MCF 10A (cell line): ENCODE results near the gene HPGDS. TPM values are rescaled to one million over a fixed set of nuclear protein-coding genes. Genes with fewer than 3 reads are reported as not detected.

Source experiments
- BruUV-seq: library from RNA; stranded (reverse); fragments of 400-500 nt; replicated peaks from 2 replicates; lab custom pipeline; 2021; lab: Mats Ljungman, UMichigan
- CTCF ChIA-PET: fragments of 300-600 bp; sonication (Branson Sonifier 250); formaldehyde crosslinking; extraction: SDS; loops from one replicate; lab custom pipeline; 2021; ENCODE audit warnings: antibody characterized with exemption, inconsistent platforms; lab: Yijun Ruan, JAX
- POLR2A ChIA-PET: fragments of 300-600, 350-650 bp; sonication (Branson Sonifier 250); formaldehyde crosslinking; extraction: SDS; loops from one replicate; lab custom pipeline; 2020; ENCODE audit warnings: antibody characterized with exemption, inconsistent platforms; lab: Yijun Ruan, JAX
- DNase-seq: peaks from one replicate; pipeline ENCODE4 v3.0.0-alpha.2; 2018; ENCODE audit not compliant: unreplicated experiment
- H3K27ac Mint-ChIP-seq: one replicate; pipeline ENCODE4 v1.8.0; 2022; ENCODE audit warnings: mild to moderate bottlenecking, low read depth, mixed read lengths; ENCODE audit not compliant: unreplicated experiment
- H3K27me3 Mint-ChIP-seq: one replicate; pipeline ENCODE4 v1.8.0; 2022; ENCODE audit warnings: mixed read lengths; ENCODE audit not compliant: insufficient read depth, unreplicated experiment
- H3K36me3 Mint-ChIP-seq: one replicate; pipeline ENCODE4 v1.8.0; 2022; ENCODE audit warnings: mild to moderate bottlenecking, moderate library complexity, mixed read lengths; ENCODE audit not compliant: insufficient read depth, unreplicated experiment
- H3K4me1 Mint-ChIP-seq: one replicate; pipeline ENCODE4 v1.8.0; 2022; ENCODE audit warnings: mixed read lengths; ENCODE audit not compliant: insufficient read depth, unreplicated experiment
- H3K4me3 Mint-ChIP-seq: one replicate; pipeline ENCODE4 v1.8.0; 2022; ENCODE audit warnings: mild to moderate bottlenecking, moderate library complexity, mixed read lengths; ENCODE audit not compliant: unreplicated experiment
- H3K9me3 Mint-ChIP-seq: one replicate; pipeline ENCODE4 v1.8.0; 2022; ENCODE audit warnings: mixed read lengths; ENCODE audit not compliant: unreplicated experiment
- intact Hi-C: fragments of 100-400 bp; cut with micrococcal nuclease; formaldehyde crosslinking; loops from 2 replicates; pipeline ENCODE4 v1.14.1; 2022
- total RNA-seq: library from RNA; stranded (reverse); gene quantifications from 2 replicates; pipeline ENCODE4 v1.2.3, GENCODE V29; 2022
- TF ChIP-seq, protein P1 (sequence below): fragments of 200-600 bp; IDR thresholded peaks from one replicate; pipeline ENCODE4 v1.8.0; 2022; ENCODE audit warnings: antibody characterized with exemption, mild to moderate bottlenecking; ENCODE audit not compliant: unreplicated experiment

The HPGDS gene
- total RNA-seq, 1 experiment from 2014 or later = not detected

DNA sequence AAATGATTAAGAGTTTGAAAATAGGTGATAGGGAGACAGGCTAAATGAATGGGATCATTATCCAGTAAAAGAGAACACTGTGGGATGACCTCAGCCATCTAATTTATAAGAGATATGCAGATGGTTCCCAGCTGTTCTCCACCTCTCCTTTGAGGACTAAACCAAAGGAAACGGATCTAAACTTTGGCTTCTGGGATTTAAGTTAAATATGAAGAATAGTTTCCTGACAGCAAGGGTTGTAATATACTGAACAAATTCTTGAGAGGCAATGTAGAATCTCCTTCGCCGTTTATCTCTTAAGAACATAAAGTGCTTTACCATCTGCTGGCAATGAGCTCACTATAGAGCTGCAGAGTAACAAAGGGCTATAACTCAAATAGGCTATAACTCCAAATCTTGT, 35.4 kb upstream of the HPGDS start:
- Mint-ChIP-seq H3K36me3 (no peaks in the 10 kb centered on the region), H3K4me3 (no peak overlapping the region), H3K9me3 (no peaks in the 10 kb centered on the region), H3K4me1 (no peaks in the 10 kb centered on the region), H3K27me3 (no peaks in the 10 kb centered on the region), H3K27ac (no peak overlapping the region)
- ChIA-PET POLR2A (no interaction called here), CTCF (interaction anchor here (0.6 to 4.3 kb wide), 2 partner anchors 12 to 196 kb away, joined by 3 to 21 read pairs; no protein-coding TSS in a partner anchor)
- BruUV-seq = no TSS peak
- TF ChIP-seq, protein P1, sequence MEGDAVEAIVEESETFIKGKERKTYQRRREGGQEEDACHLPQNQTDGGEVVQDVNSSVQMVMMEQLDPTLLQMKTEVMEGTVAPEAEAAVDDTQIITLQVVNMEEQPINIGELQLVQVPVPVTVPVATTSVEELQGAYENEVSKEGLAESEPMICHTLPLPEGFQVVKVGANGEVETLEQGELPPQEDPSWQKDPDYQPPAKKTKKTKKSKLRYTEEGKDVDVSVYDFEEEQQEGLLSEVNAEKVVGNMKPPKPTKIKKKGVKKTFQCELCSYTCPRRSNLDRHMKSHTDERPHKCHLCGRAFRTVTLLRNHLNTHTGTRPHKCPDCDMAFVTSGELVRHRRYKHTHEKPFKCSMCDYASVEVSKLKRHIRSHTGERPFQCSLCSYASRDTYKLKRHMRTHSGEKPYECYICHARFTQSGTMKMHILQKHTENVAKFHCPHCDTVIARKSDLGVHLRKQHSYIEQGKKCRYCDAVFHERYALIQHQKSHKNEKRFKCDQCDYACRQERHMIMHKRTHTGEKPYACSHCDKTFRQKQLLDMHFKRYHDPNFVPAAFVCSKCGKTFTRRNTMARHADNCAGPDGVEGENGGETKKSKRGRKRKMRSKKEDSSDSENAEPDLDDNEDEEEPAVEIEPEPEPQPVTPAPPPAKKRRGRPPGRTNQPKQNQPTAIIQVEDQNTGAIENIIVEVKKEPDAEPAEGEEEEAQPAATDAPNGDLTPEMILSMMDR = no peak
- intact Hi-C loops = no loop called here
- no peak for DNase-seq

DNA sequence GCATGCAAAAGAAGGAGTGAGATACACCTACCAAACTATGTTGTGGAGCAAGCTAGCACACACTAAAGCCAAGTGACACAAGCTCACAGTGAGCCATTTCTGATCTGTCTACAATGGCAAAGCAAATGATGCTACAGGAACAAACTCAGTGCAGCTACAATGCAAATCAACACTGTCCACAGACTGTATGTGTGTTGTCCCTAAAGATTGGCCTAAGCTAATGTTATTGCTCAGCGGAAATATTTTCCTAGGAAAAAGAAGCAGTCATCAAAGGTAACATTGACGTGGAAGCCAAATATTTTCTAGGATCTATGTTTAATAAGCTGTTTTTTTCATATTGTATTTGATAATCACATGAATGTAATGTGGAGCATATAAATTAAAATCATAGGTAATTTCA, 34.7 kb upstream of the HPGDS start:
- POLR2A ChIA-PET = no interaction called here
- CTCF ChIA-PET = interaction anchor here (0.7 to 4.3 kb wide), 3 partner anchors 13 to 87 kb away, joined by 3 to 21 read pairs (median 5); no protein-coding TSS in a partner anchor
- no peaks in the 10 kb centered on the region for H3K36me3 Mint-ChIP-seq
- H3K27ac Mint-ChIP-seq = no peak overlapping the region
- TF ChIP-seq, protein P1 = no peak
- H3K27me3 Mint-ChIP-seq = no peaks in the 10 kb centered on the region
- no peaks in the 10 kb centered on the region for H3K9me3 Mint-ChIP-seq
- intact Hi-C loops = no loop called here
- BruUV-seq = no TSS peak
- H3K4me1 Mint-ChIP-seq = no peaks in the 10 kb centered on the region
- DNase-seq = no peak
- H3K4me3 Mint-ChIP-seq = no peak overlapping the region

GRCh38 chr4:94375364-94375763, 32.7 kb upstream of the HPGDS start:
- no peaks in the 10 kb centered on the region for H3K9me3 Mint-ChIP-seq
- intact Hi-C loops = no loop called here
- ChIA-PET POLR2A (no interaction called here), CTCF (interaction anchor here (4.3 kb wide), 1 partner anchor 15 kb away, joined by 21 read pairs; no protein-coding TSS in a partner anchor)
- H3K27ac Mint-ChIP-seq = no peak overlapping the region
- no TSS peak for BruUV-seq
- TF ChIP-seq, protein P1 = no peak
- no peaks in the 10 kb centered on the region for H3K4me1 Mint-ChIP-seq
- H3K27me3 Mint-ChIP-seq = no peaks in the 10 kb centered on the region
- H3K36me3 Mint-ChIP-seq = no peaks in the 10 kb centered on the region
- H3K4me3 Mint-ChIP-seq = no peak overlapping the region
- no peak for DNase-seq

- POLR2A ChIA-PET = no interaction called here
- Mint-ChIP-seq H3K27ac (no peak overlapping the region), H3K27me3 (no peaks in the 10 kb centered on the region), H3K9me3 (no peaks in the 10 kb centered on the region), H3K36me3 (no peaks in the 10 kb centered on the region), H3K4me3 (no peak overlapping the region), H3K4me1 (no peaks in the 10 kb centered on the region)
- intact Hi-C loops = no loop called here
- TF ChIP-seq, protein P1 = no peak
- CTCF ChIA-PET = no interaction called here
- BruUV-seq = no TSS peak
- DNase-seq = no peak
Measured at GRCh38 chr4:94373752-94374151, 31.1 kb upstream of the HPGDS start.
